Inferior parietal cortex (tissue), 1 donor: Measurements from ENCODE around the gene KRT76.

Source experiments
- DNase-seq: peaks from one replicate; pipeline ENCODE4 v3.0.0-alpha.2; 2016; ENCODE audit errors: extremely low spot score

KRT76 gene

DNA sequence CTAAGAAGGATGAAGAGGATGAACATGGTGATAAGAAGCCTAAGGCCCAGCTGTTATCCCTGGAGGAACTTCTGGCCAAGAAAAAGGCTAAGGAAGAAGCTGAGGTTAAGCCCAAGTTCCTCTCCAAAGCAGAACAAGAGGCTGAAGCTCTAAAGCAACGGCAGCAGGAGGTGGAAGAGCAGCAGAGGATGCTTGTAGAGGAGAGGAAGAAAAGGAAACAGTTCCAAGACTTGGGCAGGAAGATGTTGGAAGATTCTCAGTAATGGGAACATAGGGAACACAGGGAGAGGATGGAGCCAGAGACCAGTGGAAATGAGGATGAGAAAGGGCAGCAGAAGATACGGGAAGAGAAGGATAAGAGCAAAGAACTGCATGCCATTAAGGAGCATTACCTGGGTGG is 46.4 kb downstream of the KRT76 start:
- DNase-seq, result no peak

- DNase-seq, result no peak
These were observed 46.8 kb downstream of the KRT76 start for GRCh38 chr12:52730383-52730782.

DNA sequence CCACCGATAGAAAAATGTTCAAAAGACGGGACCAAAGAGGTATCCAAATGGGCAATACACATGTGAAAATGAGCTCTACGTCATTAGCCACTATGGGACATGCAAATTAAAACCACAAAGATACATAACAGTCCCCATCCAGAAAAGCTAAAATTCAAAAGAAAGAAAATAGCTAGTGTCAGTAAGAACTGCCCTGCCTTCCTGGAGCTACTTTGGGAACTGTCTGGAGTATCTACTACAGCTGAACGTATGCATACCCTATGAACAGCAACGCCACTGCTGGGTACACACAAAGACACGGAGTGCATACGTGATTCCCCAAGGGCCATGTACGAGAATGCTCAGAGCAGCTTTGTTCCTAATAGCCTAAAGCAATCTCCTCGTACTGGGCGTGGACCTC is 48.0 kb downstream of the KRT76 start:
- DNase-seq, result no peak

- no peak for DNase-seq
These were observed 48.8 kb downstream of the KRT76 start for GRCh38 chr12:52728374-52728773.

DNA sequence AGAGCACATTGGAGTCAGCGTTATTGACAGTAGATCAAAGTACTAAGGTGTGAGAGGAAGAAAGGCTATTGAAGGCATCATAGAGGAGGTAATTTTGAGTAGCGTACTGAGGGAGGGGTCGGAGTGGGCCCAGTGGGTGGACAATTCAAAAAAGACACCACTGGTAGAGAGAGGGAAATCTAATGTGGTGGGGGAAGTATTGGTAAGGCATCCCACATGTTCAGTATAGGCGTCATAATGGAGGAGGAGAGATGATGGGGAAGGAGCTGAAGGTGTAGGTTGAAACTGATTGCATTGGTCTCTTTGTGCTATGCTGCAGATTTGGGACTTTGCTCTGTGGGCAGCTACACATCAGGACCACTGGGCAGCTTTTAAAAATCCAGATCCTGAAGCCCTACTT is 50.1 kb downstream of the KRT76 start:
- DNase-seq, result no peak

GRCh38 chr12:52726451-52726850 is 50.7 kb downstream of the KRT76 start:
- DNase-seq, result no peak

DNA sequence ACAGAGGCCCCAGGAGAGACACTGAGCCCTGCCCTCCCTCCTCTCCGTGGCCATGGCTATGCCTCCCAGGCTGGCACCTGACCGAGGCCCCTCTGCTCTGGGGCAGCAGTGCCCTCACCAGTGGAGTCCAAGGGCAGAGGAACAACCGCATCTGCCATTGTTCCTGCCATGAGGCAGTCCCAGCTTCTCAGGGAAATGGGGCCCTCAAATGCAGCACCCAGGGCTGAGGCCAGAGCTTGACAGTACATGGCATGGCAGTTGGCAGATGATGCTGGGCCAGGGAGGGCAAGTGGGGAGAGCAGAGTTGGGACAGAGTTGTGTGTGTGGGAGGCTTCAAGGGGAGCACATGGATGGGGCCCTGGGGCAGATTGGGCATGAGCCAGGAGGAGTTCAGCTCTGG is 52.8 kb downstream of the KRT76 start:
- DNase-seq, result no peak

GRCh38 chr12:52722680-52723079 is 54.5 kb downstream of the KRT76 start:
- no peak for DNase-seq

DNA sequence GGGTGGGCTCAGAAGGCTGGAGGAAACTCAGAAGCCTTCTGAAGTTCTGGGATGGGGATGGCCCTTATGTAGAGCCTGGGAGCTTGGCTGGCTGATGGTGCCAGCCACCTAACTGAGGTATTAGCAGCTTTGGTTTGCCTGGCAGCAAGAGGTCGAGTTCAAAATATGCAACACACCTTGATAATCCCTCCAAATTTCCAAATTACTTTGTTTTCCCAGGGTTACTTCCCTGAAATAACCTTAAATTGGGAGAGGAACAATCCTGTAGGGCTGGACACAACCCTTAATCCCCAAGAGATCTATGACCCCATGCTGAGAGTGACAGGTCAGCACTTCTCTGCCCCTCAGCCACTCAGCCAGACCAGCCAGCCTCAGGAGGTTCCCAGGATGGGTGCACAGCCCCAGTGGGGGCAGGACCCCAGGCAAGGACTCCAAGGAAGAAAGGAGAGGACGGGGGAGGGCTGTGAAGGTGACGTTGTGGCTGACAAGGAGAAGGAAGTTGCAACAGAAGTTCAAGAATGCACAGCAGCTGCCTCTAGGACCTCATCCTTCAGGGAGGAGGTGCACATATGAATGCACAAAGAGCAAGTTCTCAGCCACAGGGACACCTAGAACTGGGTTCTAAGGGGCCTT is 55.2 kb downstream of the KRT76 start:
- no peak for DNase-seq

GRCh38 chr12:52720365-52720886 is 56.7 kb downstream of the KRT76 start:
- DNase-seq, result no peak
